ENCODE data around the gene RHOH.
A peak's percentile ranks its signal among the peaks of the same experiment; 100 is the strongest.
"Not testable (repeated sequence)": the region's sequence is repeated elsewhere in the genome, so short reads cannot be mapped to it uniquely, and the experiment has no call there.

RHOH gene, protein sequence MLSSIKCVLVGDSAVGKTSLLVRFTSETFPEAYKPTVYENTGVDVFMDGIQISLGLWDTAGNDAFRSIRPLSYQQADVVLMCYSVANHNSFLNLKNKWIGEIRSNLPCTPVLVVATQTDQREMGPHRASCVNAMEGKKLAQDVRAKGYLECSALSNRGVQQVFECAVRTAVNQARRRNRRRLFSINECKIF

GRCh38 chr4:40196724-40197281 lies at the start of gene RHOH:
Gene RHOH (plus strand): TSS chr4:40197031. CDS start chr4:40243387, 46,356 bp downstream.
- DNase-seq (ENCODE audit: low spot score), result no peak

GRCh38 chr4:40147490-40147889 lies 49.3 kb upstream of the RHOH start:
- DNase-seq (ENCODE audit: low spot score), result not testable (repeated sequence)

GRCh38 chr4:40149960-40150385 lies 46.9 kb upstream of the RHOH start:
- DNase-seq (ENCODE audit: low spot score), result peak; percentile 26

DNA sequence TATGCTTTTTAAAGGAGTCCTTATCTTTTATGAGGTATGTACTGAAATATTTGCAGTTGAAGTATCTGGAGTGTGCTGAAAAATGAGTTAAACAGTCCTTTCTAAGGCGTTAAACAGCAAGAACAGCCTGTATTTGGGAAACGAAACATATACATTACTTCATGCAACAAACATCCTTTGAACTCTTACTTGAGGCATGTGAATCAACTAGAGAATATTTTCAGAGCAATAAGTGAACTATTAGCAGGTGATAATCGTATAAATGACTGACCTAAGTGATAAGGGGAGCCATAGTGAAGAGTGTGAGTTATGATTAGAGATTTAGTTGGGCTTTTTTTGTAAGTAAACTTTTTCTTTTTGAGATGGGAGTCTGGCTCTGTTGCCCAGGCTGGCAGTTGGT lies 45.9 kb upstream of the RHOH start:
- DNase-seq (ENCODE audit: low spot score), result no peak

DNA sequence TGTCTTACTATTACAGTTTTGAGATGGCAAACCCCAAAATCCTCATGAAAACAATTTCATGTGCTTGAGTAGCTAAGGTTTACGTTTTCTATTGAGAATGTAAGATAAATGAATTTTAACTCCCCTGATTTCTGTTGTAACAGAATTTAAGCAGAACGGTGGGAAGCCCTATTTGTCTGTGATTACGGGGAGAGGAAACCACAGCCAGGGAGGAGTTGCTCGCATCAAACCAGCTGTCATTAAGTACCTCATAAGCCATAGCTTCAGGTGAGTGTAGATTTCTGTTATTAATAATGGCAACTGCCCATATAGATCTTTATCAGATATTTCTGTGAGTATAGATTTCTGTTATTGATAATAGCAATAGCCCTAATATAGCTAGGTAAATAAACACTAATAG lies 44.2 kb upstream of the RHOH start:
- DNase-seq (ENCODE audit: low spot score), result no peak

DNA sequence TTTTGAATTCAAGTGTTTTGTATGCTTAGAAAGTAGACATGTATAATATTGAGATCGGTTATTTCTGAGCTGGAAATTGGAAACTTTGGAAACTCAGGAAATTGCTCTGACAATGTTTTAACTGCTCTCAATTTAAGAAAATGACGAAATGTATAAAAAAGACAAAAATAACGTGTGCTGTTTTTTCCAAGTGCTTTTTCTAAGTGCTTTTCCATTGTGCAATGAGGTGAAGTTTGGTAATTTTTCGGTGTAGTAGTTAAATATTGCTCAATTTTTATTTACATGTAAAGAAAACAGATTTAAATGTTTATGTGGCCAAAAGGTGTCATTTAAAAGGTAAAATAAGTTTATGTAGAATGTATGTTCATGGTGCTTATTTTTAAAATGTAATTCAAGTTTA lies 39.4 kb upstream of the RHOH start:
- no peak for DNase-seq (ENCODE audit: low spot score)

DNA sequence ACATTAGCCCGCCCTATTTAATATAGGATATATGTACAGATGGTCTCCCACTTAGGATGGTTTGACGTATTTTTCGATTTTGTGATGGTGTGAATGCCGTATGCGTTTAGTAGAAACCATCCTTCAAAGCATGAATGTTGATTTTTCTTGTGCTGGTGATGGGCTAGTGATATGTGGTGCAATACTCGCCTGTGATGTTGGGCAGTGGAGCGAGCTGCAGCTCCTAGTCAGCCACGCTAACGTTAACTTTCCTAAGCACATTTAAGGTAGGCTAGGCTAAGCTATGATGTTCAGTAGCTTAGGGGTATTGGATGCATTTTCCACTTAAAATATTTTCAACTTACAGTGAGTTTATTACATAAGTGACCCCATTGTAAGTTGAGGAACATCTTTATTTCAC lies 36.6 kb upstream of the RHOH start:
- no peak for DNase-seq (ENCODE audit: low spot score)

DNA sequence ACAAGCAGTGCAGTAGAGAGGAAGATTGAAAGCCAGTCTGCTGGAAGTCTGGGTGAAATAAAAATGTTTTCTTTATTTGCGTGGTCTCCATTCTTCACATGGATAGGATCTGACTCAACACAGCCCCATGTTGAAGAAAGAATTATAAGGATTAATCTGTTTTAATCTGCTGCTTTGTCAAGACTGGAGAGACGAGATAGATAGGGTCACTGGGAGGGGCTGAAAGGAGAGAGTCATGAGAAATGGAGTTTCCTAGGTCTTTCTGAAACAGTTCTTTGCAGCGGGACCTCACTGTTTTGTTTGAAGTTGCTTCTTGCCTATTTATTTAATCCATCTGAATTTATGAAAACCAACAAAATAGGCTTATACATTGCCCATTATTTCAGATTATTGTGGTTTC lies 32.4 kb upstream of the RHOH start:
- no peak for DNase-seq (ENCODE audit: low spot score)

- DNase-seq (ENCODE audit: low spot score), result no peak
These were observed 30.9 kb upstream of the RHOH start for GRCh38 chr4:40165916-40166315.

DNA sequence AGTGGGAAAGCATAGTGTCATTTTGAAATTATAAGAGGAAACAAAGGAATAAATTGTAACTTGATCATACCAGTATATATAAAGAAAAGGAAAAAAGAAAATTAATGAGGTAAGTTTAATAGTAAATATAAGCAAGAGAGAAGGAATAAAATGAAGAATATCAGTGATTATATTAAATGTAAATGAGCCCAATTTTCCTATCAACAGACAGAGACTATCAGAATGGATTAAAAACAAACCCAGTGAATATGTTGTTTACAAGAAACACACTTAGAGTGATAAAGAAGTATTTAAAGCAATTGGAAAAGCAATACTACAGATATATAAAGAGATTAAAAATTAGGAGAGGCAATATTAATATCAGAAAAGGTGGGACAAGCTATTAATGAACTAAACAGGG lies 28.8 kb upstream of the RHOH start:
- no peak for DNase-seq (ENCODE audit: low spot score)

- no peak for DNase-seq (ENCODE audit: low spot score)
These were observed 26.2 kb upstream of the RHOH start for GRCh38 chr4:40170588-40170987.

DNA sequence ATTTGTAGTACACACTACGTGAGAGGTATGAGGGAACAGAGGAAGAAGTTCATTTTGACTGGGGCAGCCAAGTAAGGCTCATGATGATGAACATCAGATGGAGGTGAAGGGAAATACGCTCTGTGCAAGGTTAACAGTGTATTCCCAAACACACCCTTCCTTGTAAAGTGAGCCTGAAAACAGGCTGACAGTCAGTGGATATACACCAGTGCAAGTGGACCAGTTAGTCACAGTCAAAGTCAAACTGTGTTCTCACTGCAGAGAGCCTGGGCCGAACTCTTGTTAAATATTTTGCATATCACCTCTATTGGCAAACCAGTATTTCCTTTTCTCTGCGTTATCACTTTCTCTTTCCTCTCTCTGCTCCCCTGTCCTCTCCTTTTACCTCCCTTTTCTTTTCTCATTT lies 23.4 kb upstream of the RHOH start:
- DNase-seq (ENCODE audit: low spot score), result no peak

GRCh38 chr4:40176602-40177001 lies 20.2 kb upstream of the RHOH start:
- DNase-seq (ENCODE audit: low spot score), result no peak

- no peak for DNase-seq (ENCODE audit: low spot score)
These were observed 19.2 kb upstream of the RHOH start for GRCh38 chr4:40177591-40177990.

DNA sequence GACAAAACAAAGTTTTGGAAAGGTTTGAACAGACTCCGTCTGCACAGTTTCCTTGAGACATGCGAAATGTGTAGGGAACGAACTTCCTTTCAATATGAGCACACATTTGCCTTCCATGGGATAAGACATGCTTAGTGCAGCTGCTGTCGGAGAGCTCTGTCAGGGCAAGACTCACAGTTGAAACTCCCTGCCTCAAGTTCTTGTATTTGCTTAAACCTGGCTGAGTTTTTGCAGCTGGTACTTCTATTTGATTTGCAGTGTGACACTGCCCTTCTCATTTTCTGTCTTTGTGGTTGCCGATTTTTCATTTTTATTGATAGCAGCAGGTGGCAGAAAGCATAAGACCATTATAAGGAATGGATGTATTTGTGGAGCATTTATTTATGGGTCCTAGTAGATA lies 18.2 kb upstream of the RHOH start:
- no peak for DNase-seq (ENCODE audit: low spot score)

DNA sequence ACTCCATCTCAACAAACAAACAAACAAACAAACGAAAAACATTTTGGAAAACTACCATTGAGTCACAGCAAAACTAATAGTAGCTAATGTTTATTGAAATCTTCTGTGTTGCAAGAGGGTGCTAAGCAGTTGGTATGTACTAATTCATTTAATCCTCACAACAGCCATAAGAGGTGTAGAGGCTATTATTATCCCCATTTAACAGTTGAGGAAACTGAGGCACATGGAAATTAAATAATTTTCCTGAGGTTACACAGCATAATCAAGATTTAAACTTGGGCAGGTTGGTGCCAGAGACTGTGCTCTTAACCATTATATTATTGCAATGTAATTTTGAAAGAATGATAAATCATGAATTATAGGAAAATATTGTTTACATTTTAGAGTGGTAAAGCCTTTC lies 17.5 kb upstream of the RHOH start:
- no peak for DNase-seq (ENCODE audit: low spot score)

GRCh38 chr4:40180356-40180755 lies 16.5 kb upstream of the RHOH start:
- DNase-seq (ENCODE audit: low spot score), result peak; percentile 22

DNA sequence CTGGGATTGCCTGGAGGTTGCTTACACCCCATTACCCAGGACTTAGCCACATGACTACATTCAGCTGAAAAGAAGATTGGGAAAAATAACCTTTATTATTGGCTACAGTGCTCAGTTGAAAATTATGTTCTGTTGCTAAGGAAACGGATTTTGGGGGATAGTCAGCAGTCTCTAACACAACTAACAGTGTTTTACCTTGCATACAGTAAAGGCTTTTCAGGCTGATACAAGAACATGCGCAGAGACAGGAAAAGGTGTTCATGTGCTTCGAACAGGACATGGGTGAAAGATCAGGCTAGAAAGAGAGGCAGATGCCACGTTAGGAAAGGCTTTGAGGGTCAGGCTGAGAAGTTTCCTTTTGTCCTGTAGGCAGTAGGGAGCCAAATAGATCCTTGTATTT lies 14.8 kb upstream of the RHOH start:
- DNase-seq (ENCODE audit: low spot score), result no peak

DNA sequence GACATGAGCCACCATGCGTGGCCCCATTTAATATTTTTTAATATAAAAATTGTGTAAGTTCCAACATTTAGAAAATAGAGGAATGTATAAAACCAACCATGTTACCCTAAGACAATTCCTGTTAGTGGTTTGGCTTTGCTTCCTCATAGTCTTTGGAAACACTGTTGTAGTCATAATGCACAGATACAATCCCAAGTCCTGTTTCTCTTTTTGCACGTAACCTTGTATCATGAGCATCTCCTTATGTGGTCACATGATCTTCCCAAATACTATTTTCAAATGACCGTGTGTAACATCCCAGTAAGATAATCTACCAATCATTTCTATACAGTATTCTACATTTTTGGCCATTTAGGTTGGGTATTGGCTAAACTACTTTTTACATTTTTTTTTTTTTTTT lies 13.9 kb upstream of the RHOH start:
- DNase-seq (ENCODE audit: low spot score), result no peak

GRCh38 chr4:40183615-40184411 lies 13.0 kb upstream of the RHOH start:
- no peak for DNase-seq (ENCODE audit: low spot score)

GRCh38 chr4:40185830-40186664 lies 10.8 kb upstream of the RHOH start:
- no peak for DNase-seq (ENCODE audit: low spot score)

- DNase-seq (ENCODE audit: low spot score), result no peak
These were observed 10.2 kb upstream of the RHOH start for GRCh38 chr4:40186665-40187014.

Measured in hepatic stellate cell (primary cell).